ENCODE measurements around the gene FBXO10. TPM values are rescaled to one million over a fixed set of nuclear protein-coding genes. Genes with fewer than 3 reads are reported as not detected.

FBXO10 gene
- total RNA-seq, 1 donor from 2014 or later, result 2.9 TPM

GRCh38 chr9:37464426-37465248 lies 111.5 kb downstream of the FBXO10 start:
- DNase-seq (ENCODE audit: low read depth), result no peak
- peak overlapping the region; percentile 95 for H3K4me3 ChIP-seq (ENCODE audit: low read depth, low read length)
- TF ChIP-seq CTCF (conservative IDR thresholded peaks at IDR 0.05; ENCODE audit: low read depth, low read length), result no peak

- H3K4me3 ChIP-seq (ENCODE audit: low read depth, low read length), result peak overlapping the region; percentile 95
- DNase-seq (ENCODE audit: low read depth), result no peak
- TF ChIP-seq CTCF (conservative IDR thresholded peaks at IDR 0.05; ENCODE audit: low read depth, low read length), result no peak
Measured at GRCh38 chr9:37464006-37464405, 112.2 kb downstream of the FBXO10 start.

Other genes with a start within 250 kb of the FBXO10 start
- 136 and 138 TPM in 2 replicates for gene GRHPR, start 153.7 kb downstream of the FBXO10 start, total RNA-seq
- 6.3 and 7.5 TPM in 2 replicates for gene ZBTB5, start 110.9 kb downstream of the FBXO10 start, total RNA-seq
- 23.2 and 44.1 TPM in 2 replicates for gene POLR1E, start 90.4 kb downstream of the FBXO10 start, total RNA-seq
- 159 and 261 TPM in 2 replicates for gene TOMM5, start 16.2 kb upstream of the FBXO10 start, total RNA-seq
- gene FRMPD1, start 74.6 kb upstream of the FBXO10 start, total RNA-seq, result under 0.01 TPM in 1 of 2 replicates, not detected in the other
- 2.1 and 5.1 TPM in 2 replicates for gene TRMT10B, start 177.4 kb upstream of the FBXO10 start, total RNA-seq
- 73.7 and 77.7 TPM in 2 replicates for gene EXOSC3, start 208.7 kb upstream of the FBXO10 start, total RNA-seq
- gene DCAF10, start 224.4 kb upstream of the FBXO10 start, total RNA-seq, result 8.3 and 17.8 TPM in 2 replicates